ENCODE data around the gene MFAP3L.

The MFAP3L gene

GRCh38 chr4:170015285-170015684 lies 10.9 kb downstream of the MFAP3L start:
- DNase-seq = no peak

DNA sequence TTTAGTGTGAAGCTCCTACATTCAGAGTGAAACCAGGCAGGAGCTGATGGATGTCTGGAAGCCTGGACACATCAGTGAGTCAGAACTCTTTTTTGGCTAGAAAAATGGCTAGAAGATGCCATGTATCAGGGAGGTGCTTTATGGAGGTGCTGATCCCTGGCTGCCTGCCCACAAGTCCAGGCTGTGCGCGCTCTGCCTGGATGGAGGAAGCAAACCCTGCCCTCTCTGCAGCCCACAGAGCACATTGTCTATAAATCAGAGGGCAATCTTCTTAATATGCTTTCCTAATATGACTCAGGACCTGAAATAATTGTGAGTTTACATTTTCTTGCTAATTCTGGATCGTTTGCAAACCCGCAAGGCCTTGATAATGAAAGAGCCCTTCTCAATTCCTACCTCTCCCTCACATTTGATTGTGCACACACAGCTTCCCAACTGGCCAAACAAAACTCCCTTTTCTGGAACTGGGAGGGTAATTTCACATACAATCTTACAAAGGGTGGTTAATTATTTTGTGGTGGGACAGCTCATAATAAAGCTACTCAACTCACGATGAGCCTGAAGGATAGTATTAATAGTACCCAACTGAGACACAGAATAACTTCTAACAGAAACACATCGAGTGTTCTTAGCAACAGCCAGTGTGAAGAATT lies 11.7 kb downstream of the MFAP3L start:
- no peak for DNase-seq

DNA sequence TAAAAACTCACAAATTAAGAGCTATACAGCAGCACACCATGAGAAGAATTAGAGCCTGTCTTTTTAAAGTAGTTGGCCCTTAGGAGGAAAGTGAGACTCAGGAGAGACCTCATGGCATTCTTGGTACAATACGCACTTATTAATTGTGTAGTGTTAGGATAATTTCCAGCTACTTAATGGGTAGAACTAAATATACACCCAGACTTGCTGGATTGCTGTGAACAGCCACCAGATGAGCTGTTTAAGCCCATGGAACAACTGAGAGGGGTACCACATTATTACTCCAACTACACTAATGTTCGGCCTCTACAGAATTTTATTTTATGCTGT lies 13.6 kb downstream of the MFAP3L start:
- DNase-seq = no peak

GRCh38 chr4:170011921-170012628 lies 14.1 kb downstream of the MFAP3L start:
- DNase-seq = no peak

DNA sequence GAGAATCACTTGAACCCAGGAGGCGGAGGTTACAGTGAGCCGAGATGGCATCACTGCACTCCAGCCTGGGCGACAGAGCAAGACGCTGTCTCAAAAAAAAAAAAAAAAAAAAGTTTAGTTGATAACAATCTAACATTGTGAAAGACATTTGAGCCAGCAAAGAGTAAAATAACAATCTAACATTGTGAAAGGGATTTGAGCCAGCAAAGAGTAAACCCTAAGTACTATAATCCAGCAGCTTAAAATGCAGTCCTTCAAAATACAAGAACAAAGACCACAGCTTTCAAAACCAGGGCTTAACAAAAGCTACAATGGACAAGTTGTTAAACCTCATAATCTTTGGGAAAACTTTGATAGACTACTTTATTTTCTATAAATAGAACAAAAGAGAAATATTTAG lies 16.9 kb downstream of the MFAP3L start:
- DNase-seq = no peak

GRCh38 chr4:170008801-170009200 lies 17.4 kb downstream of the MFAP3L start:
- DNase-seq = no peak

GRCh38 chr4:170008371-170008770 lies 17.8 kb downstream of the MFAP3L start:
- DNase-seq = no peak

DNA sequence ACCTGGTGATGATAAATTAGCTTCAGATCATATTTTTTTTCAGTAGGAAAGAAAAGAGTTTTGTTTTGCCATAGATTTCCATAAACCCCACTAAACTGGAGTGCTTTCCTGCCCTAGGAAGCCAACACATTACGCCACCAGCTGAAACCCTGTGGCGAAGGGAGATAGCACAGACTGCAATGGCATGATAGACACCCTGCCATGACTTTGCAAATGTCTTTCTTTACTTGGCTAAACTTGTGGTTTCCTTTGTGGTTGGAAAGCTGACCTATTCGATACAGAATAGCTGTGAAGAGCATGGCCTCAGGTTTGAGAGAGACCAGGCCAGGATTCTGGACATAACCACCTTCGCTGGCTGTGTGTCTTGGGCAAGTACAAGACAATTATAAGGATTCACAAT lies 19.1 kb downstream of the MFAP3L start:
- no peak for DNase-seq

DNA sequence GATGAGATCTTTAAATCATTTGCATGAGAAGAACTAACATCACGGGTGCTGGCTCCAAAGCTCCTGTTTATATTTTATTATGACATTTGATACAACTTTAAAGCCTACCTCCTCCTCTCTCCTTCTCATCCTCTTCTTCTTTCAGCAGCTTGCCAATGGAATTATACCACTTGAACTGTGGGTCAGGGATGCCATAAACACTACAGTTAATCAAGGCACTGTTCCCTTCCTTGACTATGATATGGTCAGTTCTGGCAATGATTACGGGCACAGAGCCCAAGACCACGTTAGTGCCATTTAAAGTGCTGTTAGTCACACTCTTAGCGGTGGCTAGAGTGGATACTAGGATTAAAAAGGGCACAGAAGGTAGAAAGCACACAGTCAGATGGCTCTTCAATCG lies 20.7 kb downstream of the MFAP3L start:
- DNase-seq = no peak

- no peak for DNase-seq
Observed at GRCh38 chr4:170004651-170005295, 21.4 kb downstream of the MFAP3L start.

- no peak for DNase-seq
Observed at GRCh38 chr4:170003071-170004070, 22.8 kb downstream of the MFAP3L start.

GRCh38 chr4:170001745-170002267 lies 24.4 kb downstream of the MFAP3L start:
- DNase-seq = no peak

- no peak for DNase-seq
Observed at GRCh38 chr4:170001011-170001744, 25.0 kb downstream of the MFAP3L start.

GRCh38 chr4:169999923-170000322 lies 26.3 kb downstream of the MFAP3L start:
- no peak for DNase-seq

- DNase-seq = no peak
Observed at GRCh38 chr4:169998981-169999380, 27.2 kb downstream of the MFAP3L start.

- DNase-seq = no peak
Observed at GRCh38 chr4:169996379-169997240, 29.6 kb downstream of the MFAP3L start.

DNA sequence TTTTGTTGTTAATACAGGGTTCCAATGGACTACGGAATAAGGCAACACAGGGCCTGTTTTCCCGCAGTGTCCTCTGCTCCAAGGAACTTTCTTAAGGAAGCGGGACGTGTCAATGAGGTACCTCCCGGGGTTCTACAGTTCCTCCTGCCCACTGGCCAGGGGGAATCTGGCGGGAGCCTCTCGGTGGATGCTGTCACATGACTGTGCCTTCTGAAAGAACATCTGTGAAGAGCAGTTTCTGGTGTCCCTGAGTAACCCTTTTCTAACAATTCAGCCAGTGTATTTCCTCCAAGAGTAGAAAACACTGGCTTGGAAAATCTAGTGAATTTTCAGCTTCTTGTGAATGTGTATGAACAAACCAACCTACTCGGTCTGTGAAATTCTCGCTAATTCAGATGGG lies 32.7 kb downstream of the MFAP3L start:
- no peak for DNase-seq

DNA sequence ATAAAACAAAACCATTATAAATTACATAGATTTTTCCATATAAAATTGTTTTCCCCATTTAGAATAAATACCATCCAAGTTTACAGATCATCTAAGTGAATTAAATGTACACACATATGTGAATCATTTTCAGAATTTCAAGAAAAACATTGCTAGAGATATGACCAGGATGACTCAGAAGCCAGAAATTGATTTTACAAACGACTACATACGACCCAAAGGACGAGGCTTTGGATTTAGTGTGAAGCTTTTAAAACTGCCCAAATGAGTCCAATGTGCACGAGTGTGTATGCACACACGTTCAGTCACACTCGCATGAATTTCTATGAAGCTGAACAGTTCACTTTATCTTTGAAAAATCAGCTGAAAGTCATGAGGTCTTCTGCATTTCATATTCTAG lies 37.9 kb downstream of the MFAP3L start:
- DNase-seq = no peak

DNA sequence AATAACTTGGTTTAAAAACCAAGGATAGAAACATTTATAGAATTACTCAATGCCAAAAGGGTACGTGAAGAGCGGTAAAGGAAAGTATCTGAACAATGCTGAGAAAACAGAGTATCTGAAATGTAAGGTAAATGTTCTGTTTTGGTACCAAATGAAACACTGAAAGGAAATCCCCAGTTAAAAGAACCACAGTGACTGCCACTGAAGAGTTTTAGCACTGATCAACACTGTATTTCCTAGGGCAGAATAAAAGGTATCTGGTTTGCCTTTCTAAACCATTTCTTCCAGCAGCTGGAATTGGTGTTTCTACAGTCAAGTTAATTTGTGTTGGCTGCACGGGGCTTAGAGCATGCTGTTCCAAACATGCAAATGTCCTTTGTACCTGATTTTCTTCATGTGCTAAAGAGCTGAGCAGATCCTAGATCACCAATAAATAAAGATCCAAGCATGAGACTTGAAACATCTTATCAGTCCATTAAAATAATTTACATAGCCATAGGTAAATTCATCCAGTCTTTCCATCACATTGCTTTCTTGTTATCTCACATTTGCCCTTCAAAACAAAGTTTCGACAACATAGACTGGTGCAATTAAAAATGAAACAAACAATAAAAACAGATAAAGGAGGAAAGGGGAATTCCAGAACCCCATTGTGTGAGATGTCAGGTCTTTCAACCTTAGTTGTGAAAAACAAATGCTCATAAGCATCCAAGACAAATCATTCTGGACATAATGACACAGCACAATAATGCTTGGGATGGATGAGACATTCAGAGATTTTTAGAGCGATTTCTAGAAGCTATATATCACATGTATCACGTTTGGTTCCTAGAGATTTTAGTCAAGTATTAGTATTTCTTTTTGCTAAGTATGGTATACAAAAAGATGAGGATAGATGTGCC lies 38.6 kb downstream of the MFAP3L start:
- DNase-seq = no peak

GRCh38 chr4:169986369-169986768 lies 39.8 kb downstream of the MFAP3L start:
- DNase-seq = no peak
